NCI-H345 (cell line): ENCODE measurements around the gene SSTR3.
"Not testable (repeated sequence)": the region's sequence is repeated elsewhere in the genome, so short reads cannot be mapped to it uniquely, and the experiment has no call there.

ENCODE experiments used
- DNase-seq: peaks from one replicate; lab custom pipeline; 2025; lab: John Stamatoyannopoulos, UW

The SSTR3 gene

GRCh38 chr22:37181681-37182080 is 30.6 kb downstream of the SSTR3 start:
- no peak for DNase-seq

GRCh38 chr22:37180531-37181231 is 31.6 kb downstream of the SSTR3 start:
- no peak for DNase-seq

- DNase-seq = no peak
Observed at GRCh38 chr22:37179622-37180420, 32.5 kb downstream of the SSTR3 start.

- DNase-seq = no peak
Observed at GRCh38 chr22:37179126-37179470, 33.2 kb downstream of the SSTR3 start.

- DNase-seq = no peak
Observed at GRCh38 chr22:37178350-37179125, 33.7 kb downstream of the SSTR3 start.

- DNase-seq = no peak
Observed at GRCh38 chr22:37177755-37178154, 34.5 kb downstream of the SSTR3 start.

GRCh38 chr22:37177221-37177620 is 35.1 kb downstream of the SSTR3 start:
- no peak for DNase-seq

GRCh38 chr22:37176464-37177061 is 35.7 kb downstream of the SSTR3 start:
- no peak for DNase-seq

- DNase-seq = no peak
Observed at GRCh38 chr22:37175414-37176281, 36.6 kb downstream of the SSTR3 start.

- no peak for DNase-seq
Observed at GRCh38 chr22:37174964-37175363, 37.3 kb downstream of the SSTR3 start.

- no peak for DNase-seq
Observed at GRCh38 chr22:37173709-37174108, 38.6 kb downstream of the SSTR3 start.

- no peak for DNase-seq
Observed at GRCh38 chr22:37172266-37173245, 39.7 kb downstream of the SSTR3 start.

GRCh38 chr22:37171662-37172061 is 40.6 kb downstream of the SSTR3 start:
- DNase-seq = no peak

- DNase-seq = not testable (repeated sequence)
Observed at GRCh38 chr22:37170689-37171405, 41.4 kb downstream of the SSTR3 start.

GRCh38 chr22:37169947-37170688 is 42.2 kb downstream of the SSTR3 start:
- DNase-seq = no peak

GRCh38 chr22:37169406-37169805 is 42.9 kb downstream of the SSTR3 start:
- DNase-seq = no peak

- no peak for DNase-seq
Observed at GRCh38 chr22:37167981-37168647, 44.2 kb downstream of the SSTR3 start.
